Right lung (tissue), 5 donors: ENCODE measurements around the gene HNRNPA1. TPM values are rescaled to one million over a fixed set of nuclear protein-coding genes. Genes with fewer than 3 reads are reported as not detected.
"Not testable (repeated sequence)": the region's sequence is repeated elsewhere in the genome, so short reads cannot be mapped to it uniquely, and the experiment has no call there.

ENCODE experiments used
- DNase-seq, 2 donors: peaks; one replicate each; pipeline ENCODE4 v3.0.0-alpha.2; 2013
- polyA plus RNA-seq, 5 donors: library from polyadenylated mRNA; unstranded; fragments of 120-200 nt; gene quantifications; one replicate each; pipeline versions ENCODE4 v1.2.1 to v1.2.3, GENCODE V29; 2013; ENCODE audit warnings: inconsistent platforms in 1 of 5, low replicate concordance in 1 of 5; ENCODE audit not compliant: insufficient read length in 5 of 5, insufficient read depth in 1 of 5

The HNRNPA1 gene
- polyA plus RNA-seq, 5 donors: 3,197 to 4,469 (median 3,770) TPM

GRCh38 chr12:54294953-54295566 is 14.5 kb downstream of the HNRNPA1 start:
- no peak for DNase-seq

- no peak for DNase-seq
Observed at GRCh38 chr12:54296393-54297099, 16.0 kb downstream of the HNRNPA1 start.

- no peak for DNase-seq
Observed at GRCh38 chr12:54298904-54299303, 18.4 kb downstream of the HNRNPA1 start.

GRCh38 chr12:54299515-54300224 is 19.1 kb downstream of the HNRNPA1 start:
- DNase-seq: no peak

GRCh38 chr12:54300225-54300731 is 19.8 kb downstream of the HNRNPA1 start:
- no peak for DNase-seq

GRCh38 chr12:54300732-54301427 is 20.4 kb downstream of the HNRNPA1 start, which contains the start of gene NFE2:
NFE2 (minus strand) TSS chr12:54301015; CDS start chr12:54295248, 5,767 bp downstream.
- peak in 1 of 2 donors; percentile 33 for DNase-seq

GRCh38 chr12:54301428-54302048 is 21.0 kb downstream of the HNRNPA1 start:
- no peak for DNase-seq

- DNase-seq: no peak
Observed at GRCh38 chr12:54303640-54304039, 23.1 kb downstream of the HNRNPA1 start.

GRCh38 chr12:54304187-54304810 is 23.8 kb downstream of the HNRNPA1 start:
- peak in 1 of 2 donors; percentile 46 for DNase-seq

- DNase-seq: peak in 1 of 2 donors; percentile 35
Observed at GRCh38 chr12:54306925-54307741, 26.6 kb downstream of the HNRNPA1 start.

GRCh38 chr12:54311051-54311450 is 30.5 kb downstream of the HNRNPA1 start:
- no peak for DNase-seq

- DNase-seq: not testable (repeated sequence)
Observed at GRCh38 chr12:54312309-54312708, 31.8 kb downstream of the HNRNPA1 start.

GRCh38 chr12:54321363-54321762 is 40.8 kb downstream of the HNRNPA1 start:
- no peak for DNase-seq

- peak; percentile 95 to 97 for DNase-seq
Observed at GRCh38 chr12:54324617-54325441, 44.3 kb downstream of the HNRNPA1 start, which contains the start of gene COPZ1. COPZ1 (plus strand) TSS chr12:54325131; CDS start chr12:54325164, 33 bp downstream.

- DNase-seq: not testable (repeated sequence)
Observed at GRCh38 chr12:54325442-54326109, 45.0 kb downstream of the HNRNPA1 start.

GRCh38 chr12:54328595-54329337 is 48.2 kb downstream of the HNRNPA1 start:
- DNase-seq: no peak

- no peak for DNase-seq
Observed at GRCh38 chr12:54329759-54330158, 49.2 kb downstream of the HNRNPA1 start.
